HG02943 (cell line): ENCODE measurements around the gene PDK1.
"Not testable (repeated sequence)": the region's sequence is repeated elsewhere in the genome, so short reads cannot be mapped to it uniquely, and the experiment has no call there.

Experiments used
- ATAC-seq: cut with Tn5 transposase; IDR thresholded peaks from one replicate; pipeline ENCODE4 v1.9.1; 2021; ENCODE audit warnings: mild to moderate bottlenecking, low read depth, moderate library complexity; ENCODE audit not compliant: unreplicated experiment

PDK1 gene

GRCh38 chr2:172591386-172591785, 35.5 kb downstream of the PDK1 start:
- not testable (repeated sequence) for ATAC-seq

GRCh38 chr2:172592190-172592589, 36.3 kb downstream of the PDK1 start:
- not testable (repeated sequence) for ATAC-seq

- ATAC-seq = peak; percentile 59
Measured at GRCh38 chr2:172596776-172597175, 40.9 kb downstream of the PDK1 start.

GRCh38 chr2:172597176-172597842, 41.4 kb downstream of the PDK1 start:
- ATAC-seq = no peak

GRCh38 chr2:172599947-172600346, 44.1 kb downstream of the PDK1 start:
- ATAC-seq = no peak

- ATAC-seq = no peak
Measured at GRCh38 chr2:172600557-172601008, 44.7 kb downstream of the PDK1 start.

GRCh38 chr2:172606285-172606684, 50.4 kb downstream of the PDK1 start:
- ATAC-seq = no peak

- no peak for ATAC-seq
Measured at GRCh38 chr2:172607379-172607928, 51.6 kb downstream of the PDK1 start.

- ATAC-seq = no peak
Measured at GRCh38 chr2:172609488-172609887, 53.6 kb downstream of the PDK1 start.

GRCh38 chr2:172612051-172612450, 56.2 kb downstream of the PDK1 start:
- no peak for ATAC-seq

- ATAC-seq = no peak
Measured at GRCh38 chr2:172613040-172613439, 57.1 kb downstream of the PDK1 start.

- no peak for ATAC-seq
Measured at GRCh38 chr2:172613615-172614231, 57.8 kb downstream of the PDK1 start.

GRCh38 chr2:172614932-172615331, 59.0 kb downstream of the PDK1 start:
- no peak for ATAC-seq

GRCh38 chr2:172615727-172616261, 59.9 kb downstream of the PDK1 start:
- ATAC-seq = no peak

- ATAC-seq = no peak
Measured at GRCh38 chr2:172617115-172617514, 61.2 kb downstream of the PDK1 start.

GRCh38 chr2:172623249-172623965, 67.5 kb downstream of the PDK1 start:
- ATAC-seq = no peak

GRCh38 chr2:172624996-172625395, 69.1 kb downstream of the PDK1 start:
- ATAC-seq = no peak

GRCh38 chr2:172627181-172627580, 71.3 kb downstream of the PDK1 start:
- ATAC-seq = no peak

- ATAC-seq = no peak
Measured at GRCh38 chr2:172628085-172628484, 72.2 kb downstream of the PDK1 start.

GRCh38 chr2:172629586-172629985, 73.7 kb downstream of the PDK1 start:
- no peak for ATAC-seq

- ATAC-seq = no peak
Measured at GRCh38 chr2:172630181-172630580, 74.3 kb downstream of the PDK1 start.
